GM12878 (cell line): ENCODE results near the gene CARMIL3. TPM values are rescaled to one million over a fixed set of nuclear protein-coding genes. Genes with fewer than 3 reads are reported as not detected.

Source experiments
- ATAC-seq: fragments of 200-7000 bp; cut with Tn5 transposase; 3 replicates; pipeline ENCODE4 v1.9.1; 2020; ENCODE audit warnings: mild to moderate bottlenecking, moderate library complexity
- BruUV-seq: library from RNA; stranded (reverse); fragments of 400-500 nt; replicated peaks from 2 replicates; lab custom pipeline; 2021; lab: Mats Ljungman, UMichigan
- CTCF ChIA-PET: fragments of 300-600 bp; sonication (Branson Sonifier 250); formaldehyde crosslinking; extraction: SDS; loops from one replicate; lab custom pipeline; 2021; ENCODE audit warnings: inconsistent platforms; lab: Yijun Ruan, JAX
- POLR2A ChIA-PET: fragments of 350-600 bp; formaldehyde crosslinking; extraction: SDS; loops from one replicate; lab custom pipeline; 2021; ENCODE audit warnings: inconsistent platforms; lab: Charles Lee
- RAD21 ChIA-PET: fragments of 300-600 bp; sonication (Branson Sonifier 250); formaldehyde crosslinking; loops from one replicate; lab custom pipeline; 2023; ENCODE audit warnings: antibody characterized with exemption; ENCODE audit not compliant: unreplicated experiment; lab: Charles Lee
- SMC1A ChIA-PET: fragments of 300-600 bp; sonication (Branson Sonifier 250); formaldehyde crosslinking; loops from one replicate; lab custom pipeline; 2023; ENCODE audit not compliant: unreplicated experiment, uncharacterized antibody; lab: Charles Lee
- DNase-seq: peaks from one replicate; pipeline ENCODE4 v3.0.0-alpha.2; 2011; ENCODE audit warnings: low read depth, low spot score
- FAIRE-seq: peaks from 3 replicates; lab custom pipeline; 2011; peaks lifted over from hg19 to GRCh38; lab: Jason Lieb, UNC
- H2AFZ ChIP-seq: 2 replicates; pipeline ENCODE4 v1.6.0; 2011; ENCODE audit warnings: low read depth, low read length, control low read depth; ENCODE audit not compliant: control insufficient read depth
- H3K27ac ChIP-seq: 2 replicates; pipeline ENCODE4 v1.5.1; 2011; ENCODE audit warnings: control low read depth; ENCODE audit not compliant: control insufficient read depth, insufficient read depth
- H3K27me3 ChIP-seq, 2 experiments: replicated peaks in 1 of 2; 2 replicates each; pipeline versions ENCODE4 v1.6.0 to v1.6.1; 2011; ENCODE audit warnings: low read length in 1 of 2; ENCODE audit not compliant: control insufficient read depth in 2 of 2, insufficient read depth in 2 of 2
- H3K36me3 ChIP-seq, 2 experiments: 2 replicates each; pipeline ENCODE4 v1.5.1; 2011; ENCODE audit warnings: low read length in 1 of 2; ENCODE audit not compliant: control insufficient read depth in 2 of 2, insufficient read depth in 2 of 2
- H3K4me1 ChIP-seq: 2 replicates; pipeline ENCODE4 v1.6.1; 2011; ENCODE audit warnings: mild to moderate bottlenecking, low read length, moderate library complexity, mixed read lengths; ENCODE audit not compliant: control insufficient read depth, insufficient read depth
- H3K4me2 ChIP-seq: 2 replicates; pipeline ENCODE4 v1.6.0; 2011; ENCODE audit warnings: control low read depth; ENCODE audit not compliant: control insufficient read depth, insufficient read depth
- H3K4me3 ChIP-seq: fragments of 200-600 bp; sonication (generic); 2 replicates; pipeline ENCODE4 v1.5.1; 2016
- H3K79me2 ChIP-seq: 2 replicates; pipeline ENCODE4 v1.6.0; 2011; ENCODE audit warnings: low read length; ENCODE audit not compliant: control insufficient read depth, insufficient read depth
- H3K9ac ChIP-seq: 2 replicates; pipeline ENCODE4 v1.8.0; 2011; ENCODE audit warnings: low read length, control low read depth, mixed read lengths; ENCODE audit not compliant: control insufficient read depth, insufficient read depth
- H3K9me3 ChIP-seq: replicated peaks from 3 replicates; pipeline ENCODE4 v1.5.1; 2011; ENCODE audit warnings: mild to moderate bottlenecking, low read length; ENCODE audit not compliant: control insufficient read depth, insufficient read depth
- H4K20me1 ChIP-seq: 2 replicates; pipeline ENCODE4 v1.6.0; 2011; ENCODE audit not compliant: control insufficient read depth, insufficient read depth
- MEF2B ChIP-seq: fragments of 450-650 bp; IDR thresholded peaks from 2 replicates; pipeline ENCODE4 v1.6.1; 2018; ENCODE audit warnings: mild to moderate bottlenecking, moderate library complexity; ENCODE audit not compliant: partially characterized antibody, poor library complexity, severe bottlenecking
- SMARCA5 ChIP-seq: fragments of 450-650 bp; IDR thresholded peaks from 2 replicates; pipeline ENCODE4 v1.6.1; 2017; ENCODE audit warnings: mild to moderate bottlenecking
- WGBS: methylation state at CpG from one replicate; pipeline ENCODE4 v1.1.6; 2016; ENCODE audit warnings: low lambda C conversion rate; ENCODE audit not compliant: insufficient replicate concordance, insufficient coverage; ENCODE audit errors: missing lambda C conversion rate; 5-methylcytosine and 5-hydroxymethylcytosine counted together
- in situ Hi-C: fragments of 300-500 bp; cut with MboI; formaldehyde crosslinking; loops from 9 replicates; pipeline ENCODE4 v1.14.3; 2018; ENCODE audit warnings: mixed read lengths
- intact Hi-C: fragments of 100-400 bp; cut with micrococcal nuclease; formaldehyde crosslinking; loops from one replicate; pipeline ENCODE4 v1.14.2; 2022; ENCODE audit not compliant: unreplicated experiment
- polyA plus RNA-seq, 11 experiments: library from polyadenylated mRNA; depleted of rRNA in 4 of 11; unstranded in 6 of 11; stranded (reverse) in 5 of 11; fragments of >200 nt; fragmentation: Nextera tagmentation in 4 of 11; fragmentation: Illumina TruSeq in 1 of 11; extraction: Ambion mirVana in 4 of 11; extraction: Trizol in 1 of 11; gene quantifications; 1 replicate in 1 of 11; 2 replicates in 10 of 11; pipeline versions ENCODE4 v1.2.1 to v1.2.3, GENCODE V29; 2011 to 2016; ENCODE audit warnings: inconsistent platforms in 2 of 11, missing spikeins in 2 of 11, low read depth in 1 of 11
- total RNA-seq, 4 experiments: library from RNA; depleted of rRNA in 3 of 4; stranded (reverse); fragments of >200 nt in 3 of 4; fragmentation: Illumina TruSeq in 1 of 4; extraction: Trizol in 1 of 4; gene quantifications; 2 replicates each; pipeline versions ENCODE4 v1.2.1 to v1.2.3, GENCODE V29; 2013 to 2021
- TF ChIP-seq, protein P1 (sequence below): fragments of 450-650 bp; IDR thresholded peaks from 2 replicates; pipeline ENCODE4 v1.6.1; 2018; ENCODE audit warnings: borderline replicate concordance, mild to moderate bottlenecking; ENCODE audit not compliant: partially characterized antibody

The CARMIL3 gene
- total and polyA plus RNA-seq, 10 of the 15 experiments (the other 5 are each of a cell fraction or from before 2014, with no cell fraction given) = 0.09 to 0.32 (median 0.25) TPM; not detected in 3

GRCh38 chr14:24110060-24110459 lies 58.3 kb downstream of the CARMIL3 start:
- 92% methylated on average over 9 of the region's 9 CpGs for WGBS
- in situ Hi-C loops = loop anchor here (25.0 kb wide), 1 partner anchor 798 kb away; the partner anchor contains the start of genes BCL2L2, PABPN1 and PPP1R3E
- Histone ChIP-seq H2AFZ (no peak overlapping the region), H3K9ac (no peak overlapping the region), H3K79me2 (peaks cover 7% of the 10 kb centered on the region), H3K4me1 (peaks cover 7% of the 10 kb centered on the region), H4K20me1 (no peaks in the 10 kb centered on the region), H3K4me2 (no peak overlapping the region), H3K27ac (no peak overlapping the region), H3K4me3 (no peak overlapping the region), H3K27me3 (no peaks in the 10 kb centered on the region), H3K9me3 (no peaks in the 10 kb centered on the region), H3K36me3 (no peaks in the 10 kb centered on the region)
- ATAC-seq (no peak), FAIRE-seq (no peak)
- ChIA-PET POLR2A (interaction anchor here (0.7 to 5.8 kb wide), 10 partner anchors 15 to 888 kb away, joined by 3 to 90 read pairs (median 4); partner anchors contain the start of genes IRF9, PCK2, PSME1 and PSME2), RAD21 (interaction anchor here (0.7 to 6.9 kb wide), 14 partner anchors 8 to 197 kb away, joined by 3 to 153 read pairs (median 8); partner anchors contain the start of genes CHMP4A, CIDEB, EMC9 and IRF9)
- TF ChIP-seq MEF2B (no peak), SMARCA5 (no peak)
- TF ChIP-seq, protein P1, sequence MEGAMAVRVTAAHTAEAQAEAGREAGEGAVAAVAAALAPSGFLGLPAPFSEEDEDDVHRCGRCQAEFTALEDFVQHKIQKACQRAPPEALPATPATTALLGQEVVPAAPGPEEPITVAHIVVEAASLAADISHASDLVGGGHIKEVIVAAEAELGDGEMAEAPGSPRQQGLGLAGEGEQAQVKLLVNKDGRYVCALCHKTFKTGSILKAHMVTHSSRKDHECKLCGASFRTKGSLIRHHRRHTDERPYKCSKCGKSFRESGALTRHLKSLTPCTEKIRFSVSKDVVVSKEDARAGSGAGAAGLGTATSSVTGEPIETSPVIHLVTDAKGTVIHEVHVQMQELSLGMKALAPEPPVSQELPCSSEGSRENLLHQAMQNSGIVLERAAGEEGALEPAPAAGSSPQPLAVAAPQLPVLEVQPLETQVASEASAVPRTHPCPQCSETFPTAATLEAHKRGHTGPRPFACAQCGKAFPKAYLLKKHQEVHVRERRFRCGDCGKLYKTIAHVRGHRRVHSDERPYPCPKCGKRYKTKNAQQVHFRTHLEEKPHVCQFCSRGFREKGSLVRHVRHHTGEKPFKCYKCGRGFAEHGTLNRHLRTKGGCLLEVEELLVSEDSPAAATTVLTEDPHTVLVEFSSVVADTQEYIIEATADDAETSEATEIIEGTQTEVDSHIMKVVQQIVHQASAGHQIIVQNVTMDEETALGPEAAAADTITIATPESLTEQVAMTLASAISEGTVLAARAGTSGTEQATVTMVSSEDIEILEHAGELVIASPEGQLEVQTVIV = no peak
- TF ChIP-seq, all 136 proteins: peak for 0
- CTCF ChIA-PET = interaction anchor here (0.7 to 11.3 kb wide), 20 partner anchors 10 to 230 kb away, joined by 3 to 294 read pairs (median 5); partner anchors contain the start of genes CARMIL3, CHMP4A, IRF9 and PCK2
- no TSS peak for BruUV-seq
- intact Hi-C loops = no loop called here
- SMC1A ChIA-PET = interaction anchor here (0.6 to 9.6 kb wide), 19 partner anchors 10 to 187 kb away, joined by 3 to 195 read pairs (median 11); partner anchors contain the start of genes CHMP4A, EMC9, IRF9 and PCK2
- DNase-seq = no peak
